HG03045 (cell line): ENCODE results near the gene NDST4.

Experiments
- ATAC-seq: cut with Tn5 transposase; IDR thresholded peaks from one replicate; pipeline ENCODE4 v1.9.1; 2021; ENCODE audit warnings: mild to moderate bottlenecking, moderate library complexity; ENCODE audit not compliant: unreplicated experiment

The NDST4 gene

DNA sequence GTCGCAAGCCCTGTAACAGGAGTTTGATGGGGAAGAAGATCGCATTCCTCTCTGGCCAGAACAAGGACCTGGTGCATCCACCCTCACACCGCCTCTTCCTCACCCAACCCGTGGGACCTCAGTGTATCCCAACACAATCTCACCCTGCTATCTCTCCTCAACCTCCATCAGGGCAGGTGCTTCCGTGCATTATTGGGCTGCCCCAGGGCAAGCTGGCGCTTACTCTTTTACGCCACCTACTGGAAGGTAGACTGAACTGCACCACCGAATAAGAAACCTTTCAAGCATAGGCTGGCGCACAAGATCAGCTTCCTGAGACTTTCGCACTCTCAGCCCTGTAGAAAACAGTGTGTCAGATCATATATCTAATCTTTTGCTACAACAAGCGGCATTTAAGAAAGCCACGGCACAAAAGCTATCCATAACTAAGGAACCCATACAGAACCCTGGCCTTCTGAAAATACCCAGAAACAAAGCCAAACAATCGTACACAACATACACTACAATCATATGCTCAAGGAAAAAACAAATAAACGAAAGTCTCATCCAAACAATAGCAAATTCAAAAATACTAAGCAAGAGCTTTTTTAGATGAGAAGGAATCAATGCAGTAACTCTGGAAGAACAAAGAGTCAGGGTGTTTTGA, 305.5 kb downstream of the NDST4 start:
- ATAC-seq, result peak; percentile 99

DNA sequence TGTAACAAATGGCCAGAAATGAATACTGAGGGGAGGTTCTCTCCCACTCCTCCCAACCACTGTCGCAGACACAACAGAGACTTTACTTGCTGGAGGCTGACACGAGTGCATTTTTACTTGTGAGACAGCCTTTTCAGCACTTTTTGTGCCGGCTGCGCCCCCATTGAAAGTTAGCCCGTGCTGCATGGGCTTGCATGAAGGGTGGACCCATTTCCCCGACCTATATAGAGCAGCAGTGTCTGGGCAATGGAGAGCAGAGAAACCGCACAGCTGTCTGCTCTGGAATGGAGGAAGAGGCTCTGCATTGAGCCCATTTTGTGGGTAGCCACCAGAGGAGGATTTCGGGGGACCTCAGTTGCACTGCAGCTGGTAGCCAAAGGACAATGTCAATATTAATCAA, 306.1 kb downstream of the NDST4 start:
- ATAC-seq, result peak; percentile 34

DNA sequence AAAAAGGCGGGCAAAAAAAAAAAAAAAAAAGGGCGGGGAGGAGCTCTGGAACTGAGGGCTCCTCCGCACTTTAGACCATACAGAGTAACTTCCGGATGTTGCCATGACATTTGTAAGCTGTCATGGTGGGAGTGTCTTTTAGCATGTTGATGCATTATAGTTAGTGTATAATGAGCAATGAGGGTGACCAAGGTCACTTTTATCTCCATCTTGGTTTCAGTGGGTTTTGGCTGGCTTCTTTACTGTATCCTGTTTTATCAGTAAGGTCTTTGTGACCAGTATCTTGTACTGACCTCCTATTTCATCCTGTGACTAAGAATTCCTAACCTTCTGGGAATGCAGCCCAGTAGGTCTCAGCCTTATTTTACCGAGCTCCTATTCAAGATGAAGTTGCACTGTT, 321.4 kb downstream of the NDST4 start:
- ATAC-seq, result no peak

GRCh38 chr4:114785570-114785969, 327.9 kb downstream of the NDST4 start:
- no peak for ATAC-seq

GRCh38 chr4:114783215-114783595, 330.2 kb downstream of the NDST4 start:
- ATAC-seq, result no peak

DNA sequence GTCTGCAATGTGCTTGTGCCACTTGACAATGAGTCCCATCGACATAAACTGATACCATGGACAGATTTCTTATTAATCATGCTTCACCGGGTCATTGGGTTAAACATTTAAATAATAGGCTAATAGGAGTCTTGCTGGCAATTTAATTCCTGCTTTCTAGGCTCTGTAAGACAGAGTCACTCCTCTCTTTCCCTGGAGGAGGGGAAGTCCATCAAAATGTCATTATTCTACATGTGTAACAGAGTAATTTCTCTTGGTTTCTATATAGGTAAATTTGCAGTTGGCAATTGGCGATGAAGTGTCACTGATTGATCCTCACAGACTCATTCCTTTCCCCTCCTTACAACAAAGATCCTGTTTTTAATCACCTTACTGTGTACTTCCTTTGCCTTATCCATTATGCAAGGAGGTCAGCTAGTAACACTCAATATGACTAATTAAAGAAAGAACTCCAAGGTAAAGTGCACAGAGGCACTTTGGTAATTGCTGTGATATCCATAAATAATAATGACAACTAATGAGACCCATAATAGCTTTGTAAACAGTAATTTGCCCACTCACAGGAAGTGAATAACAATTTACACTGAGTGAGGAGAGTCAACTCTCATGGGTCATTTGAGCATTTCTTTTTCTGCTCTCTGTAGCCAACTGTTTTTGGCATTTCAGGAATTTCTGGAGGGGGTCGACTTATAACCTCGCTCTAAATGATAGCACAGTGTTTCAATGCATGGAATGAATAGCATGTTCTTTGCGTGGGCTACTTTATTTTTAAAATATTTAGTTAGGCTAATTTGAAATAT, 330.8 kb downstream of the NDST4 start:
- no peak for ATAC-seq

- ATAC-seq, result no peak
Observed at GRCh38 chr4:114780205-114780604, 333.2 kb downstream of the NDST4 start.
